CD4-positive, alpha-beta T cell (primary cell): ENCODE data around the gene ELAVL1. TPM values are rescaled to one million over a fixed set of nuclear protein-coding genes. Genes with fewer than 3 reads are reported as not detected.

Experiments
- ATAC-seq: fragments of 200-7000 bp; cut with Tn5 transposase; one replicate; pipeline ENCODE4 v1.10.0; 2022; ENCODE audit warnings: mild to moderate bottlenecking; ENCODE audit not compliant: poor library complexity
- CTCF ChIA-PET: fragments of 350-600 bp; sonication (Branson Sonifier 250); formaldehyde crosslinking; loops from one replicate; lab custom pipeline; 2021; ENCODE audit warnings: antibody characterized with exemption, inconsistent platforms; lab: Charles Lee
- POLR2A ChIA-PET: fragments of 350-600 bp; sonication (Branson Sonifier 250); formaldehyde crosslinking; loops from one replicate; lab custom pipeline; 2021; ENCODE audit warnings: antibody characterized with exemption, inconsistent platforms; lab: Charles Lee
- DNase-seq, 14 experiments: peaks; one replicate each; pipeline ENCODE4 v3.0.0-alpha.2; 2013 to 2020; ENCODE audit warnings: mixed read lengths in 2 of 14
- H3K27ac ChIP-seq, 2 donors: one replicate each; pipeline versions ENCODE4 v1.5.1 to v1.7.0; 2013; ENCODE audit warnings: low read length in 2 of 2, low read depth in 1 of 2, mild to moderate bottlenecking in 1 of 2
- H3K27me3 ChIP-seq, 2 experiments: 1 replicate in 1 of 2; 2 replicates in 1 of 2; pipeline versions ENCODE4 v1.6.1 to v1.7.0; 2013; ENCODE audit warnings: low read length in 2 of 2, control low read depth in 1 of 2, mild to moderate bottlenecking in 1 of 2, moderate library complexity in 1 of 2; ENCODE audit not compliant: insufficient read depth in 2 of 2, control insufficient read depth in 1 of 2
- H3K36me3 ChIP-seq: one replicate; pipeline ENCODE4 v1.6.1; 2013; ENCODE audit warnings: low read length, control low read depth; ENCODE audit not compliant: insufficient read depth
- H3K4me1 ChIP-seq: one replicate; pipeline ENCODE4 v1.6.1; 2013; ENCODE audit warnings: low read length, control low read depth; ENCODE audit not compliant: insufficient read depth
- H3K4me3 ChIP-seq: one replicate; pipeline ENCODE4 v1.5.1; 2013; ENCODE audit warnings: mild to moderate bottlenecking, low read length, moderate library complexity
- H3K9me3 ChIP-seq, 2 experiments: 1 replicate in 1 of 2; 2 replicates in 1 of 2; pipeline versions ENCODE4 v1.6.1 to v1.7.0; 2013; ENCODE audit warnings: low read length in 2 of 2, mild to moderate bottlenecking in 2 of 2, control low read depth in 1 of 2, moderate library complexity in 1 of 2; ENCODE audit not compliant: control insufficient read depth in 1 of 2, insufficient read depth in 1 of 2
- H3K27ac Mint-ChIP-seq: one replicate; pipeline ENCODE4 v1.8.0; 2020; ENCODE audit warnings: mixed read lengths
- H3K27me3 Mint-ChIP-seq: one replicate; pipeline ENCODE4 v1.8.0; 2021; ENCODE audit warnings: mixed read lengths
- H3K36me3 Mint-ChIP-seq: one replicate; pipeline ENCODE4 v1.8.0; 2021; ENCODE audit warnings: low read depth, mixed read lengths
- H3K4me1 Mint-ChIP-seq: one replicate; pipeline ENCODE4 v1.8.0; 2021; ENCODE audit warnings: low read depth, mixed read lengths
- H3K4me3 Mint-ChIP-seq: one replicate; pipeline ENCODE4 v1.8.0; 2020; ENCODE audit warnings: mild to moderate bottlenecking, mixed read lengths
- H3K9me3 Mint-ChIP-seq: one replicate; pipeline ENCODE4 v1.8.0; 2020; ENCODE audit warnings: mixed read lengths
- CTCF ChIP-seq: fragments of 200-600 bp; IDR thresholded peaks from one replicate; pipeline ENCODE4 v1.8.0; 2022; ENCODE audit warnings: antibody characterized with exemption, mild to moderate bottlenecking
- intact Hi-C, 2 experiments: fragments of 100-400 bp; cut with DNase I in 1 of 2; cut with micrococcal nuclease in 1 of 2; formaldehyde crosslinking; loops; one replicate each; pipeline versions ENCODE4 v1.15.1 to v1.9.0; 2023 to 2025; cut with DNase I, micrococcal nuclease
- total RNA-seq, 174 experiments: library from RNA in 2 of 174; stranded (reverse) in 2 of 174; gene quantifications; one replicate each; pipeline ENCODE4 v1.2.3 and lab custom pipeline; 2021 to 2026

ELAVL1 gene
- total RNA-seq, 2 experiments from 2014 or later = 17.1 to 20.8 TPM

- H3K27ac Mint-ChIP-seq = no peak overlapping the region
- H3K4me1 Mint-ChIP-seq = peaks cover 6% of the 10 kb centered on the region
- Histone ChIP-seq H3K27ac (no peak overlapping the region), H3K27me3 (no peaks in the 10 kb centered on the region), H3K9me3 (no peaks in the 10 kb centered on the region), H3K4me3 (no peak overlapping the region), H3K4me1 (peaks cover 8% of the 10 kb centered on the region), H3K36me3 (no peaks in the 10 kb centered on the region)
- H3K9me3 Mint-ChIP-seq = no peaks in the 10 kb centered on the region
- ATAC-seq (no peak), DNase-seq (no peak)
- no peaks in the 10 kb centered on the region for H3K27me3 Mint-ChIP-seq
- TF ChIP-seq CTCF = no peak
- CTCF ChIA-PET = no interaction called here
- POLR2A ChIA-PET = no interaction called here
- intact Hi-C loops = no loop called here
- no peak overlapping the region for H3K4me3 Mint-ChIP-seq
- no peaks in the 10 kb centered on the region for H3K36me3 Mint-ChIP-seq
Measured at GRCh38 chr19:8022275-8022674, 16.8 kb upstream of the ELAVL1 start.

GRCh38 chr19:8021374-8021773 lies 15.9 kb upstream of the ELAVL1 start:
- POLR2A ChIA-PET = no interaction called here

GRCh38 chr19:8020681-8021080 lies 15.2 kb upstream of the ELAVL1 start:
- Histone ChIP-seq H3K9me3 (no peaks in the 10 kb centered on the region), H3K36me3 (no peaks in the 10 kb centered on the region), H3K27me3 (no peaks in the 10 kb centered on the region), H3K4me3 (no peak overlapping the region), H3K4me1 (peaks cover 8% of the 10 kb centered on the region), H3K27ac (no peak overlapping the region)
- Mint-ChIP-seq H3K27me3 (no peaks in the 10 kb centered on the region), H3K36me3 (no peaks in the 10 kb centered on the region), H3K27ac (no peak overlapping the region), H3K4me1 (peaks cover 6% of the 10 kb centered on the region), H3K9me3 (no peaks in the 10 kb centered on the region), H3K4me3 (no peak overlapping the region)
- ChIA-PET CTCF (no interaction called here), POLR2A (no interaction called here)
- no peak for TF ChIP-seq CTCF
- DNase-seq = no peak
- intact Hi-C loops = no loop called here
- ATAC-seq = no peak

More at GRCh38 chr19:8021374-8021773, 15.9 kb upstream of the ELAVL1 start:
- no peak for TF ChIP-seq CTCF
- no peak overlapping the region for H3K4me3 Mint-ChIP-seq
- intact Hi-C loops = no loop called here
- CTCF ChIA-PET = no interaction called here
- Histone ChIP-seq H3K27me3 (no peaks in the 10 kb centered on the region), H3K27ac (no peak overlapping the region), H3K36me3 (no peaks in the 10 kb centered on the region), H3K9me3 (no peaks in the 10 kb centered on the region), H3K4me1 (peaks cover 8% of the 10 kb centered on the region), H3K4me3 (no peak overlapping the region)
- H3K27me3 Mint-ChIP-seq = no peaks in the 10 kb centered on the region
- no peak for ATAC-seq
- H3K4me1 Mint-ChIP-seq = peaks cover 6% of the 10 kb centered on the region
- H3K9me3 Mint-ChIP-seq = no peaks in the 10 kb centered on the region
- no peak overlapping the region for H3K27ac Mint-ChIP-seq
- DNase-seq = no peak
- H3K36me3 Mint-ChIP-seq = no peaks in the 10 kb centered on the region
